GM12874 (cell line): ENCODE data around the gene GABARAPL2.

Experiments
- CTCF ChIP-seq: IDR thresholded peaks from 2 replicates; pipeline ENCODE4 v1.5.1; 2011; ENCODE audit warnings: low read depth, mild to moderate bottlenecking, control low read depth, low read length, moderate library complexity; ENCODE audit not compliant: insufficient read depth

GABARAPL2 gene

GRCh38 chr16:75532142-75532765, 33.9 kb upstream of the GABARAPL2 start:
- TF ChIP-seq CTCF, result no peak

GRCh38 chr16:75532791-75533190, 33.4 kb upstream of the GABARAPL2 start:
- TF ChIP-seq CTCF, result no peak

- no peak for TF ChIP-seq CTCF
These were observed 31.5 kb upstream of the GABARAPL2 start for GRCh38 chr16:75534560-75535205.

- no peak for TF ChIP-seq CTCF
These were observed 30.9 kb upstream of the GABARAPL2 start for GRCh38 chr16:75535211-75535843.

- TF ChIP-seq CTCF, result no peak
These were observed 30.3 kb upstream of the GABARAPL2 start, which contains the start of gene CHST5 for GRCh38 chr16:75535901-75536300. Gene CHST5, minus strand, starts transcription at chr16:75536108. Its CDS starts 5,724 bp downstream, at chr16:75530384.

- TF ChIP-seq CTCF, result no peak
These were observed 28.4 kb upstream of the GABARAPL2 start for GRCh38 chr16:75537776-75538175.

- no peak for TF ChIP-seq CTCF
These were observed 24.9 kb upstream of the GABARAPL2 start for GRCh38 chr16:75541236-75541635.
